Measurements from ENCODE around the gene GPRASP1.
"Not testable (repeated sequence)": the region's sequence is repeated elsewhere in the genome, so short reads cannot be mapped to it uniquely, and the experiment has no call there.

GPRASP1 gene

GRCh38 chrX:102651242-102652011 lies at the start of gene GPRASP1:
Gene GPRASP1 (plus strand): TSS chrX:102651483. CDS start chrX:102653914, 2,431 bp downstream.
- DNase-seq = peak; percentile 46 to 96 (median 68)
- intact Hi-C loops (cut with DNase I) = loop anchor here (5.0 to 10.0 kb wide), 2 partner anchors 61 to 137 kb away; partner anchors contain the start of genes GPRASP2 and TMSB15A

- intact Hi-C loops (cut with DNase I) = no loop called here
- no peak for DNase-seq
These were observed 47.0 kb upstream of the GPRASP1 start for GRCh38 chrX:102604327-102604726.

GRCh38 chrX:102606115-102606514 lies 45.2 kb upstream of the GPRASP1 start:
- DNase-seq = no peak
- intact Hi-C loops (cut with DNase I) = no loop called here

- DNase-seq = peak in 2 of 10 donors; percentile 28 to 59
- intact Hi-C loops (cut with DNase I) = no loop called here
These were observed 40.4 kb upstream of the GPRASP1 start for GRCh38 chrX:102610905-102611304.

GRCh38 chrX:102624105-102624504 lies 27.2 kb upstream of the GPRASP1 start:
- peak in 2 of 10 donors; percentile 8 to 75 for DNase-seq
- intact Hi-C loops (cut with DNase I) = no loop called here

- DNase-seq = no peak
- intact Hi-C loops (cut with DNase I) = no loop called here
These were observed 23.6 kb upstream of the GPRASP1 start for GRCh38 chrX:102627640-102628039.

GRCh38 chrX:102637561-102637960 lies 13.7 kb upstream of the GPRASP1 start:
- DNase-seq = no peak
- intact Hi-C loops (cut with DNase I) = no loop called here

GRCh38 chrX:102650903-102651241 lies 411 bp upstream of the GPRASP1 start:
- intact Hi-C loops (cut with DNase I) = loop anchor here (5.0 to 10.0 kb wide), 2 partner anchors 61 to 136 kb away; partner anchors contain the start of genes GPRASP2 and TMSB15A
- DNase-seq = no peak

GRCh38 chrX:102652031-102652688 lies 877 bp downstream of the GPRASP1 start:
- peak in 7 of 10 donors; percentile 24 to 92 (median 52) for DNase-seq
- intact Hi-C loops (cut with DNase I) = loop anchor here (5.0 to 10.0 kb wide), 2 partner anchors 60 to 137 kb away; partner anchors contain the start of genes GPRASP2 and TMSB15A

- intact Hi-C loops (cut with DNase I) = loop anchor here (5.0 to 10.0 kb wide), 2 partner anchors 58 to 140 kb away; partner anchors contain the start of genes GPRASP2 and TMSB15A
- peak in 1 of 10 donors; percentile 13 for DNase-seq
These were observed 3.4 kb downstream of the GPRASP1 start for GRCh38 chrX:102654696-102655095.

- intact Hi-C loops (cut with DNase I) = loop anchor here (10.0 kb wide), 1 partner anchor 144 kb away; the partner anchor contains the start of gene TMSB15A
- DNase-seq = no peak
These were observed 7.3 kb downstream of the GPRASP1 start for GRCh38 chrX:102658556-102658955.

GRCh38 chrX:102659790-102660757 lies 8.8 kb downstream of the GPRASP1 start:
- intact Hi-C loops (cut with DNase I) = loop anchor here (10.0 kb wide), 1 partner anchor 145 kb away; the partner anchor contains the start of gene TMSB15A
- peak; percentile 80 to 97 (median 84) for DNase-seq

GRCh38 chrX:102663820-102664219 lies 12.5 kb downstream of the GPRASP1 start:
- DNase-seq; intact Hi-C loops (cut with DNase I): not testable (repeated sequence)

GRCh38 chrX:102667034-102667433 lies 15.8 kb downstream of the GPRASP1 start:
- DNase-seq; intact Hi-C loops (cut with DNase I): not testable (repeated sequence)

- intact Hi-C loops (cut with DNase I) = no loop called here
These were observed 18.2 kb downstream of the GPRASP1 start for GRCh38 chrX:102669526-102669925.

GRCh38 chrX:102672856-102673255 lies 21.6 kb downstream of the GPRASP1 start:
- intact Hi-C loops (cut with DNase I) = no loop called here
- no peak for DNase-seq

More at GRCh38 chrX:102669526-102669925, 18.2 kb downstream of the GPRASP1 start:
- peak in 1 of 10 donors; percentile 45 for DNase-seq

GRCh38 chrX:102677479-102677878 lies 26.2 kb downstream of the GPRASP1 start:
- DNase-seq; intact Hi-C loops (cut with DNase I): not testable (repeated sequence)

GRCh38 chrX:102684772-102685520 lies 33.7 kb downstream of the GPRASP1 start:
- no peak for DNase-seq
- intact Hi-C loops (cut with DNase I) = no loop called here

- intact Hi-C loops (cut with DNase I) = no loop called here
- no peak for DNase-seq
These were observed 43.5 kb downstream of the GPRASP1 start for GRCh38 chrX:102694749-102695148.

All from posterior cingulate gyrus (tissue), 11 donors.